Measurements from ENCODE around the gene RTTN. TPM values are rescaled to one million over a fixed set of nuclear protein-coding genes. Genes with fewer than 3 reads are reported as not detected.
"Not testable (repeated sequence)": the region's sequence is repeated elsewhere in the genome, so short reads cannot be mapped to it uniquely, and the experiment has no call there.

The RTTN gene
- total and polyA plus RNA-seq, 10 of the 15 experiments (the other 5 are each of a cell fraction or from before 2014, with no cell fraction given): 9.4 to 36.6 (median 15.7) TPM

DNA sequence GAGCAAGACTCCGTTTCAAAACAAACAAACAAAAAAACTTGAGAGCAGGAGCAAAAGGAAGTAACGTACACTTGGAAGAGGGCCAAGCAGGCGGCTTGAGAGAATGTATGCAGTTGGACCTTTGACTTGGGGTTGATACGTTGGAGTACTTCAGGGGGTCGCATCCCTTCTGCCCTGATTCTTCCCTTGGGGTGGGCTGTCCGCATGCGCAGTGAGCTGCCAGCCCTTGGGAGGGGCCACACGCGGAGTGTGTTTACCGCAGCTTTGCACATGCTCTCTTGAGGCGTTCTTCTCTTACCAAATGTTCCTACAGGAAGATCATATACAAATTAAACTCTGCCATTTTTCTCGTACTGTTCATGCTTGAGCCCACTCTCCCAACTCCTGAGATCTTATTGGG is 45.3 kb upstream of the RTTN start:
- intact Hi-C loops (cut with micrococcal nuclease; ENCODE audit: unreplicated experiment): no loop called here
- ChIA-PET RAD21 (ENCODE audit: unreplicated experiment) (no interaction called here), POLR2A (no interaction called here), CTCF (no interaction called here), SMC1A (ENCODE audit: uncharacterized antibody, unreplicated experiment) (no interaction called here)
- FAIRE-seq (no peak), ATAC-seq (no peak), DNase-seq (ENCODE audit: low read depth, low spot score) (no peak)
- no TSS peak for BruUV-seq (replicated peaks)
- Histone ChIP-seq H3K27ac (ENCODE audit: control insufficient read depth, insufficient read depth) (no peak overlapping the region), H2AFZ (ENCODE audit: control insufficient read depth, low read depth, low read length) (no peak overlapping the region), H3K4me1 (ENCODE audit: control insufficient read depth, insufficient read depth, low read length) (no peaks in the 10 kb centered on the region), H3K79me2 (ENCODE audit: control insufficient read depth, insufficient read depth, low read length) (no peaks in the 10 kb centered on the region), H3K9me3 (replicated peaks; ENCODE audit: control insufficient read depth, insufficient read depth, low read length) (no peaks in the 10 kb centered on the region), H3K36me3 (ENCODE audit: control insufficient read depth in 2 of 2, insufficient read depth in 2 of 2, low read length in 1 of 2) (no peaks in the 10 kb centered on the region), H3K4me3 (no peak overlapping the region), H4K20me1 (ENCODE audit: control insufficient read depth, insufficient read depth) (no peaks in the 10 kb centered on the region), H3K9ac (ENCODE audit: control insufficient read depth, insufficient read depth, low read length) (no peak overlapping the region), H3K27me3 (replicated peaks in 1 of 2; ENCODE audit: control insufficient read depth in 2 of 2, insufficient read depth in 2 of 2, low read length in 1 of 2) (no peaks in the 10 kb centered on the region), H3K4me2 (ENCODE audit: control insufficient read depth, insufficient read depth) (no peak overlapping the region)
- TF ChIP-seq, protein P1, sequence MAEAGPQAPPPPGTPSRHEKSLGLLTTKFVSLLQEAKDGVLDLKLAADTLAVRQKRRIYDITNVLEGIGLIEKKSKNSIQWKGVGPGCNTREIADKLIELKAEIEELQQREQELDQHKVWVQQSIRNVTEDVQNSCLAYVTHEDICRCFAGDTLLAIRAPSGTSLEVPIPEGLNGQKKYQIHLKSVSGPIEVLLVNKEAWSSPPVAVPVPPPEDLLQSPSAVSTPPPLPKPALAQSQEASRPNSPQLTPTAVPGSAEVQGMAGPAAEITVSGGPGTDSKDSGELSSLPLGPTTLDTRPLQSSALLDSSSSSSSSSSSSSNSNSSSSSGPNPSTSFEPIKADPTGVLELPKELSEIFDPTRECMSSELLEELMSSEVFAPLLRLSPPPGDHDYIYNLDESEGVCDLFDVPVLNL (IDR thresholded peaks at IDR 0.05; ENCODE audit: low read depth, low read length): no peak
- TF ChIP-seq NFXL1 (IDR thresholded peaks at IDR 0.05; ENCODE audit: borderline replicate concordance) (no peak), CBX5 (IDR thresholded peaks at IDR 0.05; ENCODE audit: low read depth) (no peak), ZNF274 (IDR thresholded peaks at IDR 0.05; ENCODE audit: insufficient read depth, insufficient read length) (no peak), ATF7 (IDR thresholded peaks at IDR 0.05; ENCODE audit: low read depth) (no peak), ZZZ3 (IDR thresholded peaks at IDR 0.05; ENCODE audit: control insufficient read depth, insufficient read length, low read depth) (no peak), BCL11A (IDR thresholded peaks at IDR 0.05; ENCODE audit: low read depth, low read length) (no peak), POLR2AphosphoS5 (IDR thresholded peaks at IDR 0.05; ENCODE audit: low read length) (no peak)
- TF ChIP-seq, protein P2, sequence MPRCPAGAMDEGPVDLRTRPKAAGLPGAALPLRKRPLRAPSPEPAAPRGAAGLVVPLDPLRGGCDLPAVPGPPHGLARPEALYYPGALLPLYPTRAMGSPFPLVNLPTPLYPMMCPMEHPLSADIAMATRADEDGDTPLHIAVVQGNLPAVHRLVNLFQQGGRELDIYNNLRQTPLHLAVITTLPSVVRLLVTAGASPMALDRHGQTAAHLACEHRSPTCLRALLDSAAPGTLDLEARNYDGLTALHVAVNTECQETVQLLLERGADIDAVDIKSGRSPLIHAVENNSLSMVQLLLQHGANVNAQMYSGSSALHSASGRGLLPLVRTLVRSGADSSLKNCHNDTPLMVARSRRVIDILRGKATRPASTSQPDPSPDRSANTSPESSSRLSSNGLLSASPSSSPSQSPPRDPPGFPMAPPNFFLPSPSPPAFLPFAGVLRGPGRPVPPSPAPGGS (IDR thresholded peaks at IDR 0.05; ENCODE audit: borderline replicate concordance, insufficient read depth, low read depth, low read length, poor library complexity, severe bottlenecking): no peak
- TF ChIP-seq, protein P3, sequence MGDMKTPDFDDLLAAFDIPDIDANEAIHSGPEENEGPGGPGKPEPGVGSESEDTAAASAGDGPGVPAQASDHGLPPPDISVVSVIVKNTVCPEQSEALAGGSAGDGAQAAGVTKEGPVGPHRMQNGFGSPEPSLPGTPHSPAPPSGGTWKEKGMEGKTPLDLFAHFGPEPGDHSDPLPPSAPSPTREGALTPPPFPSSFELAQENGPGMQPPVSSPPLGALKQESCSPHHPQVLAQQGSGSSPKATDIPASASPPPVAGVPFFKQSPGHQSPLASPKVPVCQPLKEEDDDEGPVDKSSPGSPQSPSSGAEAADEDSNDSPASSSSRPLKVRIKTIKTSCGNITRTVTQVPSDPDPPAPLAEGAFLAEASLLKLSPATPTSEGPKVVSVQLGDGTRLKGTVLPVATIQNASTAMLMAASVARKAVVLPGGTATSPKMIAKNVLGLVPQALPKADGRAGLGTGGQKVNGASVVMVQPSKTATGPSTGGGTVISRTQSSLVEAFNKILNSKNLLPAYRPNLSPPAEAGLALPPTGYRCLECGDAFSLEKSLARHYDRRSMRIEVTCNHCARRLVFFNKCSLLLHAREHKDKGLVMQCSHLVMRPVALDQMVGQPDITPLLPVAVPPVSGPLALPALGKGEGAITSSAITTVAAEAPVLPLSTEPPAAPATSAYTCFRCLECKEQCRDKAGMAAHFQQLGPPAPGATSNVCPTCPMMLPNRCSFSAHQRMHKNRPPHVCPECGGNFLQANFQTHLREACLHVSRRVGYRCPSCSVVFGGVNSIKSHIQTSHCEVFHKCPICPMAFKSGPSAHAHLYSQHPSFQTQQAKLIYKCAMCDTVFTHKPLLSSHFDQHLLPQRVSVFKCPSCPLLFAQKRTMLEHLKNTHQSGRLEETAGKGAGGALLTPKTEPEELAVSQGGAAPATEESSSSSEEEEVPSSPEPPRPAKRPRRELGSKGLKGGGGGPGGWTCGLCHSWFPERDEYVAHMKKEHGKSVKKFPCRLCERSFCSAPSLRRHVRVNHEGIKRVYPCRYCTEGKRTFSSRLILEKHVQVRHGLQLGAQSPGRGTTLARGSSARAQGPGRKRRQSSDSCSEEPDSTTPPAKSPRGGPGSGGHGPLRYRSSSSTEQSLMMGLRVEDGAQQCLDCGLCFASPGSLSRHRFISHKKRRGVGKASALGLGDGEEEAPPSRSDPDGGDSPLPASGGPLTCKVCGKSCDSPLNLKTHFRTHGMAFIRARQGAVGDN (IDR thresholded peaks at IDR 0.05): no peak
- WGBS (ENCODE audit: insufficient coverage, insufficient replicate concordance, low lambda C conversion rate, missing lambda C conversion rate): 77% methylated on average over 12 of the region's 12 CpGs
- in situ Hi-C loops (cut with MboI): no loop called here

DNA sequence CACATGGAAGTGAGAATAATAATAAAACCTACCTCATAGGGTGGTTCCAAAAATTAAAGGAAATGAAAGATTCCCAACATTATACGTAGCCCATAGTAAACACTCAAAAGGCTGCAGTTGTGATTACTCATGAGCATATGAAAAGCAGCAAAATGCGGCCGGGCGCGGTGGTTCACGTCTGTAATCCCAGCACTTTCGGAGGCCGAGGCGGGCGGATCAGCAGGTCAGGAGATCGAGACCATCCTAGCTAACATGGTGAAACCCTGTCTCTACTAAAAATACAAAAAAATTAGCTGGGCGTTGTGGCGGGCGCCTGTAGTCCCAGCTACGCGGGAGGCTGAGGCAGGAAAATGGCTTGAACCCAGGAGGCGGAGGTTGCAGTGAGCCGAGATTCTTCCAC is 44.4 kb upstream of the RTTN start:
- POLR2A ChIA-PET; H3K4me1 ChIP-seq (ENCODE audit: control insufficient read depth, insufficient read depth, low read length); RAD21 ChIA-PET (ENCODE audit: unreplicated experiment); H3K36me3 ChIP-seq (ENCODE audit: control insufficient read depth in 2 of 2, insufficient read depth in 2 of 2, low read length in 1 of 2); H3K27ac ChIP-seq (ENCODE audit: control insufficient read depth, insufficient read depth); DNase-seq (ENCODE audit: low read depth, low spot score); CTCF ChIA-PET; FAIRE-seq; BruUV-seq (replicated peaks); H2AFZ ChIP-seq (ENCODE audit: control insufficient read depth, low read depth, low read length); H3K4me3 ChIP-seq; H3K4me2 ChIP-seq (ENCODE audit: control insufficient read depth, insufficient read depth); H3K27me3 ChIP-seq (replicated peaks in 1 of 2; ENCODE audit: control insufficient read depth in 2 of 2, insufficient read depth in 2 of 2, low read length in 1 of 2); SMC1A ChIA-PET (ENCODE audit: uncharacterized antibody, unreplicated experiment); intact Hi-C loops (cut with micrococcal nuclease; ENCODE audit: unreplicated experiment); H3K9ac ChIP-seq (ENCODE audit: control insufficient read depth, insufficient read depth, low read length); H3K9me3 ChIP-seq (replicated peaks; ENCODE audit: control insufficient read depth, insufficient read depth, low read length); H3K79me2 ChIP-seq (ENCODE audit: control insufficient read depth, insufficient read depth, low read length); H4K20me1 ChIP-seq (ENCODE audit: control insufficient read depth, insufficient read depth); in situ Hi-C loops (cut with MboI); ATAC-seq: not testable (repeated sequence)
- 94% methylated on average over 18 of the region's 18 CpGs for WGBS (ENCODE audit: insufficient coverage, insufficient replicate concordance, low lambda C conversion rate, missing lambda C conversion rate)
